HepG2 (cell line): ENCODE results near the gene CIAO2B. TPM values are rescaled to one million over a fixed set of nuclear protein-coding genes. Genes with fewer than 3 reads are reported as not detected.

Experiments used
- CCAR2 ChIP-seq: fragments of 200-400 bp; formaldehyde crosslinking; optimal IDR thresholded peaks from 2 replicates; pipeline ENCODE3; 2018; ENCODE audit warnings: low read depth, mild to moderate bottlenecking, low read length, moderate library complexity
- DZIP1 ChIP-seq: sonication (generic); formaldehyde crosslinking; IDR thresholded peaks from 2 replicates; pipeline ENCODE4 v1.5.0; 2020; ENCODE audit warnings: mild to moderate bottlenecking, missing genetic modification reagents
- HNRNPL ChIP-seq: fragments of 200-400 bp; formaldehyde crosslinking; IDR thresholded peaks from 2 replicates; pipeline ENCODE4 v1.6.1; 2017; ENCODE audit warnings: mild to moderate bottlenecking, low read depth, low read length
- JARID2 ChIP-seq: sonication (generic); formaldehyde crosslinking; IDR thresholded peaks from 2 replicates; pipeline ENCODE4 v1.8.1; 2023; ENCODE audit warnings: missing genetic modification reagents, inconsistent platforms; ENCODE audit not compliant: insufficient replicate concordance
- JUNB ChIP-seq: sonication (generic); formaldehyde crosslinking; IDR thresholded peaks from 2 replicates; pipeline ENCODE4 v1.8.0; 2022; ENCODE audit warnings: missing genetic modification reagents, mild to moderate bottlenecking, borderline replicate concordance
- KDM2A ChIP-seq: sonication (generic); formaldehyde crosslinking; IDR thresholded peaks from 2 replicates; pipeline ENCODE4 v1.4.0; 2020; ENCODE audit warnings: low read depth, missing genetic modification reagents, borderline replicate concordance
- MTF1 ChIP-seq: sonication (generic); formaldehyde crosslinking; IDR thresholded peaks from 2 replicates; pipeline ENCODE4 v1.5.0; 2020; ENCODE audit warnings: missing genetic modification reagents
- SP2 ChIP-seq: sonication (generic); formaldehyde crosslinking; IDR thresholded peaks from 2 replicates; pipeline ENCODE4 v1.5.1; 2020; ENCODE audit warnings: mild to moderate bottlenecking, missing genetic modification reagents
- SRY ChIP-seq: sonication (generic); formaldehyde crosslinking; IDR thresholded peaks from 2 replicates; pipeline ENCODE4 v1.8.0; 2022; ENCODE audit warnings: mild to moderate bottlenecking, missing genetic modification reagents
- TEAD3 ChIP-seq: optimal IDR thresholded peaks from 2 replicates; pipeline ENCODE3; 2016; ENCODE audit warnings: borderline replicate concordance
- ZNF232 ChIP-seq: sonication (generic); formaldehyde crosslinking; IDR thresholded peaks from 2 replicates; pipeline ENCODE4 v1.4.0; 2020; ENCODE audit warnings: missing genetic modification reagents, borderline replicate concordance
- ZNF557 ChIP-seq: sonication (generic); formaldehyde crosslinking; IDR thresholded peaks from 2 replicates; pipeline ENCODE4 v1.4.0; 2020; ENCODE audit warnings: missing genetic modification reagents
- ZNF558 ChIP-seq: sonication (generic); formaldehyde crosslinking; IDR thresholded peaks from 2 replicates; pipeline ENCODE4 v1.9.0; 2022; ENCODE audit warnings: mild to moderate bottlenecking, missing genetic modification reagents, borderline replicate concordance
- ZNF619 ChIP-seq: sonication (generic); formaldehyde crosslinking; IDR thresholded peaks from 2 replicates; pipeline ENCODE4 v1.4.0; 2020; ENCODE audit warnings: mild to moderate bottlenecking, missing genetic modification reagents
- ZSCAN12 ChIP-seq: sonication (generic); formaldehyde crosslinking; IDR thresholded peaks from 2 replicates; pipeline ENCODE4 v1.9.0; 2021; ENCODE audit warnings: mild to moderate bottlenecking, missing genetic modification reagents
- polyA plus RNA-seq, 8 experiments: library from polyadenylated mRNA; depleted of rRNA in 3 of 8; stranded (reverse) in 7 of 8; unstranded in 1 of 8; fragments of >200 nt; fragmentation: Illumina TruSeq in 4 of 8; extraction: Trizol in 4 of 8; gene quantifications; 2 replicates each; pipeline versions ENCODE4 v1.2.1 to v1.2.3, GENCODE V29; 2011 to 2016; ENCODE audit warnings: low read depth in 4 of 8, missing spikeins in 1 of 8, mixed read lengths in 1 of 8; ENCODE audit not compliant: insufficient read depth in 1 of 8
- total RNA-seq, 5 experiments: library from RNA; depleted of rRNA; stranded (reverse); fragments of >200 nt; fragmentation: Illumina TruSeq; extraction: Trizol; gene quantifications; 2 replicates each; pipeline ENCODE4 v1.2.3, GENCODE V29; 2016; ENCODE audit warnings: low read depth in 1 of 5

CIAO2B gene
- total and polyA plus RNA-seq, 2 of the 13 experiments (the other 11 are each of a cell fraction or from before 2014, with no cell fraction given) = 157 to 293 TPM

GRCh38 chr16:66903544-66904427 is 30.4 kb downstream of the CIAO2B start (continued):
- TF ChIP-seq JUNB (CRISPR knock-in tag) = no peak
- TF ChIP-seq SP2 (CRISPR knock-in tag) = no peak
- no peak for TF ChIP-seq ZNF558 (CRISPR knock-in tag)
- TF ChIP-seq JARID2 = no peak
- no peak for TF ChIP-seq ZNF557 (CRISPR knock-in tag)
- 0 out of 2 replicates have a peak, but pooled peaks have one; percentile 10 for TF ChIP-seq KDM2A (CRISPR knock-in tag)
- 0 out of 2 replicates have a peak, but pooled peaks have one; percentile 29 for TF ChIP-seq DZIP1 (CRISPR knock-in tag)
- TF ChIP-seq HNRNPL = 0 out of 2 replicates have a peak, but pooled peaks have one; percentile 25
- 0 out of 2 replicates have a peak, but pooled peaks have one; percentile 14 for TF ChIP-seq ZNF619 (CRISPR knock-in tag)
- peak; percentile 8 for TF ChIP-seq TEAD3 (CRISPR knock-in tag)
- TF ChIP-seq ZSCAN12 (CRISPR knock-in tag) = no peak
- no peak for TF ChIP-seq MTF1 (CRISPR knock-in tag)
- TF ChIP-seq ZNF232 (CRISPR knock-in tag) = no peak
- no peak for TF ChIP-seq CCAR2
- TF ChIP-seq SRY (CRISPR knock-in tag) = 0 out of 2 replicates have a peak, but pooled peaks have one; percentile 67
